Karpas-422 (cell line): ENCODE data around the gene FRMD4B. TPM values are rescaled to one million over a fixed set of nuclear protein-coding genes. Genes with fewer than 3 reads are reported as not detected.

ENCODE experiments used
- DNase-seq: peaks from one replicate; pipeline ENCODE4 v3.0.0-alpha.2; 2015
- H2AFZ ChIP-seq: fragments of 200-600 bp; sonication (generic); 2 replicates; pipeline ENCODE4 v1.6.1; 2014; ENCODE audit warnings: antibody characterized with exemption, low read length, mixed read lengths
- H3K27ac ChIP-seq: fragments of 200-600 bp; sonication (generic); 2 replicates; pipeline ENCODE4 v1.5.1; 2014; ENCODE audit warnings: mild to moderate bottlenecking, low read length, moderate library complexity
- H3K27me3 ChIP-seq: fragments of 200-600 bp; sonication (generic); 2 replicates; pipeline ENCODE4 v1.6.1; 2014; ENCODE audit warnings: low read length, mixed read lengths
- H3K36me3 ChIP-seq: fragments of 200-600 bp; sonication (generic); 2 replicates; pipeline ENCODE4 v1.6.1; 2014; ENCODE audit warnings: low read length, mixed read lengths; ENCODE audit not compliant: insufficient read depth
- H3K4me1 ChIP-seq: fragments of 200-600 bp; sonication (generic); 2 replicates; pipeline ENCODE4 v1.6.1; 2014; ENCODE audit warnings: mild to moderate bottlenecking, low read length, mixed read lengths
- H3K4me2 ChIP-seq: fragments of 200-600 bp; sonication (generic); 2 replicates; pipeline ENCODE4 v1.6.1; 2014; ENCODE audit warnings: low read length, low read depth, mild to moderate bottlenecking; ENCODE audit not compliant: poor library complexity, severe bottlenecking
- H3K4me3 ChIP-seq: fragments of 200-600 bp; sonication (generic); 2 replicates; pipeline ENCODE4 v1.5.1; 2014; ENCODE audit warnings: mild to moderate bottlenecking, antibody characterized with exemption, low read length, mixed read lengths
- H3K79me2 ChIP-seq: fragments of 200-600 bp; sonication (generic); 2 replicates; pipeline ENCODE4 v1.6.1; 2014; ENCODE audit warnings: mild to moderate bottlenecking, low read length, mixed read lengths
- H3K9ac ChIP-seq: fragments of 200-600 bp; sonication (generic); 2 replicates; pipeline ENCODE4 v1.6.0; 2014; ENCODE audit warnings: low read length
- H3K9me2 ChIP-seq: fragments of 200-600 bp; sonication (generic), shearing (Covaris generic); replicated peaks from 2 replicates; pipeline ENCODE4 v1.6.0; 2014; ENCODE audit warnings: mild to moderate bottlenecking, low read length, moderate library complexity; ENCODE audit not compliant: insufficient read depth
- H3K9me3 ChIP-seq: fragments of 300-700, 200-600 bp; sonication (generic); 2 replicates; pipeline ENCODE4 v1.6.1; 2014; ENCODE audit warnings: low read length, mixed read lengths
- H4K20me1 ChIP-seq: fragments of 200-600 bp; sonication (generic); 2 replicates; pipeline ENCODE4 v1.6.1; 2014; ENCODE audit warnings: mild to moderate bottlenecking, antibody characterized with exemption, low read length, low read depth; ENCODE audit not compliant: insufficient read depth
- total RNA-seq: library from RNA; depleted of rRNA; stranded (reverse); fragments of >200 nt; shearing (Covaris generic); gene quantifications from 2 replicates; pipeline ENCODE4 v1.2.3, GENCODE V29; 2014; ENCODE audit warnings: low replicate concordance

FRMD4B gene
- total RNA-seq, 1 experiment from 2014 or later, result not detected

- H3K9ac ChIP-seq, result no peak overlapping the region
- H3K36me3 ChIP-seq, result no peaks in the 10 kb centered on the region
- no peaks in the 10 kb centered on the region for H4K20me1 ChIP-seq
- H3K9me3 ChIP-seq, result no peaks in the 10 kb centered on the region
- no peak overlapping the region for H3K4me3 ChIP-seq
- no peak overlapping the region for H2AFZ ChIP-seq
- no peak overlapping the region for H3K4me2 ChIP-seq
- no peaks in the 10 kb centered on the region for H3K4me1 ChIP-seq
- no peaks in the 10 kb centered on the region for H3K27me3 ChIP-seq
- H3K27ac ChIP-seq, result no peak overlapping the region
- no peaks in the 10 kb centered on the region for H3K9me2 ChIP-seq
- H3K79me2 ChIP-seq, result no peaks in the 10 kb centered on the region
- no peak for DNase-seq
These were observed 244.6 kb downstream of the FRMD4B start for GRCh38 chr3:69141313-69141712.

- no peak for DNase-seq
- no peak overlapping the region for H2AFZ ChIP-seq
- no peak overlapping the region for H3K27ac ChIP-seq
- H3K9me2 ChIP-seq, result no peaks in the 10 kb centered on the region
- H3K9ac ChIP-seq, result no peak overlapping the region
- no peaks in the 10 kb centered on the region for H3K36me3 ChIP-seq
- H3K4me2 ChIP-seq, result no peak overlapping the region
- no peaks in the 10 kb centered on the region for H3K9me3 ChIP-seq
- no peaks in the 10 kb centered on the region for H3K4me1 ChIP-seq
- H3K4me3 ChIP-seq, result no peak overlapping the region
- H3K79me2 ChIP-seq, result no peaks in the 10 kb centered on the region
- no peaks in the 10 kb centered on the region for H4K20me1 ChIP-seq
- no peaks in the 10 kb centered on the region for H3K27me3 ChIP-seq
These were observed 248.5 kb downstream of the FRMD4B start for GRCh38 chr3:69137412-69137811.

GRCh38 chr3:69137005-69137404 is 248.9 kb downstream of the FRMD4B start:
- H3K79me2 ChIP-seq, result no peaks in the 10 kb centered on the region
- H2AFZ ChIP-seq, result no peak overlapping the region
- H3K9ac ChIP-seq, result no peak overlapping the region
- H3K4me3 ChIP-seq, result no peak overlapping the region
- H3K36me3 ChIP-seq, result no peaks in the 10 kb centered on the region
- H3K9me2 ChIP-seq, result no peaks in the 10 kb centered on the region
- no peaks in the 10 kb centered on the region for H3K9me3 ChIP-seq
- H3K27me3 ChIP-seq, result no peaks in the 10 kb centered on the region
- H3K4me2 ChIP-seq, result no peak overlapping the region
- H3K27ac ChIP-seq, result no peak overlapping the region
- no peaks in the 10 kb centered on the region for H3K4me1 ChIP-seq
- DNase-seq, result no peak
- no peaks in the 10 kb centered on the region for H4K20me1 ChIP-seq

- Histone ChIP-seq H3K4me2 (no peak overlapping the region), H3K4me3 (no peak overlapping the region), H4K20me1 (no peaks in the 10 kb centered on the region), H3K36me3 (no peaks in the 10 kb centered on the region), H3K9me2 (no peaks in the 10 kb centered on the region), H3K4me1 (no peaks in the 10 kb centered on the region), H3K9me3 (no peaks in the 10 kb centered on the region), H3K79me2 (no peaks in the 10 kb centered on the region), H3K9ac (no peak overlapping the region), H3K27me3 (no peaks in the 10 kb centered on the region), H2AFZ (no peak overlapping the region), H3K27ac (no peak overlapping the region)
- no peak for DNase-seq
These were observed 255.2 kb downstream of the FRMD4B start for GRCh38 chr3:69130689-69131088.

GRCh38 chr3:69129531-69129930 is 256.4 kb downstream of the FRMD4B start:
- no peaks in the 10 kb centered on the region for H3K27me3 ChIP-seq
- no peaks in the 10 kb centered on the region for H3K4me1 ChIP-seq
- no peaks in the 10 kb centered on the region for H3K9me2 ChIP-seq
- H3K36me3 ChIP-seq, result no peaks in the 10 kb centered on the region
- H3K9ac ChIP-seq, result no peak overlapping the region
- H3K27ac ChIP-seq, result no peak overlapping the region
- no peaks in the 10 kb centered on the region for H3K9me3 ChIP-seq
- no peak overlapping the region for H3K4me3 ChIP-seq
- H3K4me2 ChIP-seq, result no peak overlapping the region
- DNase-seq, result no peak
- H2AFZ ChIP-seq, result no peak overlapping the region
- no peaks in the 10 kb centered on the region for H3K79me2 ChIP-seq
- H4K20me1 ChIP-seq, result no peaks in the 10 kb centered on the region

- H3K9ac ChIP-seq, result no peak overlapping the region
- no peaks in the 10 kb centered on the region for H3K79me2 ChIP-seq
- no peak overlapping the region for H2AFZ ChIP-seq
- no peak overlapping the region for H3K27ac ChIP-seq
- no peak overlapping the region for H3K4me2 ChIP-seq
- H3K27me3 ChIP-seq, result no peaks in the 10 kb centered on the region
- H3K36me3 ChIP-seq, result no peaks in the 10 kb centered on the region
- H3K9me2 ChIP-seq, result no peaks in the 10 kb centered on the region
- H3K9me3 ChIP-seq, result no peaks in the 10 kb centered on the region
- H3K4me3 ChIP-seq, result no peak overlapping the region
- no peaks in the 10 kb centered on the region for H4K20me1 ChIP-seq
- no peak for DNase-seq
- H3K4me1 ChIP-seq, result no peaks in the 10 kb centered on the region
These were observed 257.4 kb downstream of the FRMD4B start for GRCh38 chr3:69128509-69128908.

- no peak overlapping the region for H3K27ac ChIP-seq
These were observed 258.9 kb downstream of the FRMD4B start for GRCh38 chr3:69126999-69127398.

GRCh38 chr3:69126216-69126615 is 259.7 kb downstream of the FRMD4B start:
- H3K79me2 ChIP-seq, result no peaks in the 10 kb centered on the region
- H3K9me2 ChIP-seq, result no peaks in the 10 kb centered on the region
- H3K9me3 ChIP-seq, result no peaks in the 10 kb centered on the region
- DNase-seq, result no peak
- no peaks in the 10 kb centered on the region for H3K36me3 ChIP-seq
- H3K9ac ChIP-seq, result no peak overlapping the region
- H2AFZ ChIP-seq, result no peak overlapping the region
- H3K4me2 ChIP-seq, result no peak overlapping the region
- H4K20me1 ChIP-seq, result no peaks in the 10 kb centered on the region
- no peak overlapping the region for H3K27ac ChIP-seq
- H3K27me3 ChIP-seq, result no peaks in the 10 kb centered on the region
- peaks cover 3% of the 10 kb centered on the region for H3K4me1 ChIP-seq
- H3K4me3 ChIP-seq, result no peak overlapping the region

More at GRCh38 chr3:69126999-69127398, 258.9 kb downstream of the FRMD4B start:
- no peaks in the 10 kb centered on the region for H3K36me3 ChIP-seq
- no peaks in the 10 kb centered on the region for H3K27me3 ChIP-seq
- no peak overlapping the region for H2AFZ ChIP-seq
- H3K79me2 ChIP-seq, result no peaks in the 10 kb centered on the region
- no peaks in the 10 kb centered on the region for H3K9me2 ChIP-seq
- no peak overlapping the region for H3K4me2 ChIP-seq
- no peak overlapping the region for H3K4me3 ChIP-seq
- no peak overlapping the region for H3K9ac ChIP-seq
- H3K4me1 ChIP-seq, result peaks cover under 1% of the 10 kb centered on the region
- no peak for DNase-seq
- H3K9me3 ChIP-seq, result no peaks in the 10 kb centered on the region
- no peaks in the 10 kb centered on the region for H4K20me1 ChIP-seq

- Histone ChIP-seq H3K27me3 (no peaks in the 10 kb centered on the region), H3K4me2 (peak within 1 kb of the TSS; percentile 19), H3K79me2 (no peaks in the 10 kb centered on the region), H2AFZ (peak within 1 kb of the TSS; percentile 43; the same call in 1 of the 2 replicates), H3K9me3 (no peaks in the 10 kb centered on the region), H3K9ac (no peak within 1 kb of the TSS), H3K36me3 (no peaks in the 10 kb centered on the region), H3K4me1 (peaks cover 3% of the 10 kb centered on the region), H3K4me3 (no peak within 1 kb of the TSS), H4K20me1 (no peaks in the 10 kb centered on the region), H3K27ac (no peak within 1 kb of the TSS), H3K9me2 (no peaks in the 10 kb centered on the region)
- no peak for DNase-seq
These were observed 263.5 kb downstream of the FRMD4B start, which contains the start of gene LMOD3 for GRCh38 chr3:69122403-69122802. Gene LMOD3 (minus strand): TSS chr3:69122595. CDS start chr3:69122386, 209 bp downstream.
